GM12801 (cell line): ENCODE measurements around the gene PERM1.

Experiments used
- CTCF ChIP-seq: IDR thresholded peaks from one replicate; pipeline ENCODE4 v1.5.1; 2011; ENCODE audit warnings: control low read depth; ENCODE audit not compliant: insufficient read length; ENCODE audit errors: extremely low read depth

The PERM1 gene

GRCh38 chr1:941015-941587 is 40.8 kb downstream of the PERM1 start:
- TF ChIP-seq CTCF: no peak

GRCh38 chr1:940107-941014 is 41.5 kb downstream of the PERM1 start:
- no peak for TF ChIP-seq CTCF

GRCh38 chr1:939511-940106 is 42.3 kb downstream of the PERM1 start:
- no peak for TF ChIP-seq CTCF

- TF ChIP-seq CTCF: no peak
These were observed 43.0 kb downstream of the PERM1 start for GRCh38 chr1:938711-939489.

- TF ChIP-seq CTCF: no peak
These were observed 43.7 kb downstream of the PERM1 start for GRCh38 chr1:938088-938683.

- TF ChIP-seq CTCF: no peak
These were observed 44.4 kb downstream of the PERM1 start for GRCh38 chr1:937521-937920.
